Measurements from ENCODE around the gene TKTL2. TPM values are rescaled to one million over a fixed set of nuclear protein-coding genes. Genes with fewer than 3 reads are reported as not detected.

Gene TKTL2
- total RNA-seq, 1 experiment from 2014 or later, result not detected

Other genes with a start within 250 kb of the TKTL2 start
- not detected for gene NPY1R, start 141.2 kb downstream of the TKTL2 start, total RNA-seq (2021; ENCODE audit: unreplicated experiment)
- not detected for gene NPY5R, start 129.9 kb downstream of the TKTL2 start, total RNA-seq (2021; ENCODE audit: unreplicated experiment)
- 26.9 TPM for gene TMA16, start 20.9 kb upstream of the TKTL2 start, total RNA-seq (2021; ENCODE audit: unreplicated experiment)

All from Panc1 (cell line).